ENCODE data around the gene ZDHHC1.
A peak's percentile ranks its signal among the peaks of the same experiment; 100 is the strongest.
"Not testable (repeated sequence)": the region's sequence is repeated elsewhere in the genome, so short reads cannot be mapped to it uniquely, and the experiment has no call there.

ZDHHC1 gene

DNA sequence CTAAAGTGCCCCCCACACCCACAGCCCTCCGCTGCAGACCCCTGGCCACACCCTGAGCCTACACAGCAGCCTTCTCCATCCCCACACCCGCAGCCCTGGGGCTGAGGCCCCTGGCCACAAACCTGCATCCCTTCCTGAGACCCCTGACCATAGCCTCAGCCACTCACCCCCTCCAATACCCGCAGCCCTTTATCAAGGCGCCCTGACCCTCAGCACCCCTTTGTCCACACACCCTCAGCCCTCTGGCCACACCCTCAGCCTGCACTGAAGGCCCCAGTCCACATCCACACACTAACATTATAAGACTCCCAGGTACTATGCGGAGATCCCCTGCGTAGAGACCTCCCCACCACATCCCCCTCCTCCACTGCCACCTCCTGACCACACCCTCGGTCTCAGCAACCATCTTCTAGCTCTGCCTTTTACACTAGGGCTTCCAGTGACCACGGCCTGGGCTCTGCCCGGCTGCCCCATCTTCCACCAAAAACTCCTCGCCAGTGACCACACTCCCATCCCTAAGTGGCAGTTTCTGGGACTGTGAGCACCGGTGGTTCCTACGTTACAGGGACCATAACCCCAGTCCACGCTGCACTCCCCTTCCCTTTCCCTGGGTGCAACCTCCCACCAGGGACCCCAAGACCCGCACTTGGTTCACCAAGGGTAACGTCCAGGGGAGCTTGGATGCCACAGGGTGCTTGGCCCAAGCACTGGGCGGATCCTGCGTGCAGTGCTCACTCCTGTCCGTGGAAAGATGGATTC is 23.8 kb downstream of the ZDHHC1 start:
- FAIRE-seq, result no peak

- FAIRE-seq, result no peak
These were observed 24.6 kb downstream of the ZDHHC1 start for GRCh38 chr16:67391424-67392300.

DNA sequence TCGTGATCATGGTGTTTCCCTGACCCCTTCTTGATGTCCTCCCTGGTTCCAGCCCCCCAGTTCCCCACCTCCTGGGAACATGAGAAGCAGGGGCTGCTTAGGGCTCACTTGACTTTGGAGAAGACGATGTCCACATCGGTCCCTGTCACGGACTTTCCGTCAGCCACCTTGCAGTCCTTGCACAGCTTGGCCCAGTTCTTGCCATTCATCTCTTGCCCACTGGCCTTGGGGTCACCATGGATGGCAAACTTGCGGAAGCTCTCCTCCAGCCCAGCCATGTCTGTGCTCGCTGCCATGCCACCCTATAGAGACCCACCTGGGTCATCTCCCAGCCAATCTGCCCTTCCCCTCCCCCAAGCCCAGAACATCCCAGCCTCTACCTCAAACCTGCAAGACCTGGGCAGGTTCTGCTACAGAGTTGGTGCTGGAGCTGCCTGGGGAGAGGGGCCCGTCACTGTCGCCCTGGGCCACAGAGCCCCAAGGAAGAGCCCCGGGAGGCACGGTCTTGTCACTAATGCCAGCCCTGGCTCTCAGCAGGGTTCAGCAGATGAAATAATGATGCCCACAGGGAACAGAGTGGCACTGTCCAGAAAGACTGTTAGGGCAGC is 25.4 kb downstream of the ZDHHC1 start:
- FAIRE-seq, result no peak

- FAIRE-seq, result no peak
These were observed 26.1 kb downstream of the ZDHHC1 start for GRCh38 chr16:67389911-67390815.

- FAIRE-seq, result no peak
These were observed 27.7 kb downstream of the ZDHHC1 start for GRCh38 chr16:67388591-67388990.

DNA sequence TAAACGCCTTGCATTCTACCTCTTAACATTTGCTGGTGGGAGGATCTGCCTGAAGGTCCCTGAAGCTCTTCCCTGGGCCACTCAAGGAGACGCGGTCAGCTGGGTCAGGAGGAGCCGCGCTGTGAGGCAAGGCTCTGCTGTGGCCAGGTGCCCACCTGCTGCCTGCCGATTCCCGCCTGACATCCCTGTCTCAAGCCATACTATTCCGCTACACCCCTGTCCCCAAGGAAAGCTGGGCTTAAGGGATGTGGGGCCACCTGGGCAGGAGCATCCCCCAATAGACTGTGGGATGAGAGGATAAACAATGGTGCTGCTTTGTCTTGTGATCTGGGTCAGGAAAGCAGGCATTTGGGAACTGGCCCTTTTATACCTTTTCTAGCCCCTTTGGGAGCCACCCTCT is 28.1 kb downstream of the ZDHHC1 start:
- no peak for FAIRE-seq

DNA sequence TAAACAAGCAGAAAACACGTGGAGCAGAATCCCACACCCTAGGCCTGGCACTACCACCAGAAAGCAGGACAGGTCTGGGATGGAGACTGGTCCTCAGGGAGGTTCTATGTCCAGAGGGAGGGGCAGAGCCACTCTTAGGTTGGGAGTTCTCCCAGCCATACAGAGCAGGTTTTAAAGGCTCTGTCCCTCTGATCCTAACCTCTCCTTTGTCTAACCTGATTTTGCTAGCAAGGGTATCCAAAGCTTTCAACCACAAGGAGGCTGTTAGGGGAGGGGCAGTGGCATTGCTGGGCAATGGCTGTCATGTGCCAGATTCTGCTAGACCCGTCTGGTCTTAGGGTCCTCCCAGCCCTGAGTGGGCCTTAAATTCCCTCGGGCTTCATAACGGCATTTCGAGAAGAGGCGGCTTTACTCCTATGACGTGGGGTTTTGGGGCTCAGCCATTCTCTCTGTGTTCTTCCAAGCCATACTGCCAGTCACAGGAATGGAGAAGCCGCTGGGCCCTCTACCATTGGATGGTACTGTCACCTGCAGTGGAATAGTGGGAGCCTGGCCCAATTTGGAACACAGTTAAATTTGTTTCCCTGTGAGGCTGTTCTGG is 28.7 kb downstream of the ZDHHC1 start:
- no peak for FAIRE-seq

DNA sequence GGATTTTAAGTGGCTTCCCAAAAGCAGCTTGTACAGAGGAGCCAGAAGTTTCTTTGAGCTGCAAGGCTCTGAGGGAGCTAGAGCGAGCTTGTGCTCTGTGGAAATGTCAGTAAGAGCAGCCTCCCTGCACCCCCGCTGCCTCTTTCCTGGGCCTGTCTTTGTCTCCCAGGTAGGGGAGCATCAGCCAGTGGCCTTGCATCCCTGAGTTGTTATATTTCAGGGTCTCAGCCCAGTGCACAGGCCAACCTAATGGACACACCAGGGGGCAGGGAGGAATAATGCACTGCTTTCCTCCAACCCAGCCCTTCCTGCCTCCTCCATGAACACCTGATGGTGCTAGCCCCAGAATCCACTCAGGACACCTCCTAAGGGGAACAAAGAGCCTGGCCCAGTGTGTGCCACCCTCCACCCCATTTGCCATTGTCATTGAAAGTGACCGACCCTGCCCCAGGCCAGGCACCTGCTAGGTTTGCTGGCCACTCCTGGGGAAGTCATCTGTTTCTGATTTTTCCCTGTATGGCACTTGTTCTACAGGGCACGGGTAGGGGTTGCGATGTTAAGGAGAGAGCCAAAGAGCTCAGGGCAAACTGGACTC is 29.3 kb downstream of the ZDHHC1 start:
- FAIRE-seq, result no peak

- no peak for FAIRE-seq
These were observed 31.3 kb downstream of the ZDHHC1 start for GRCh38 chr16:67384778-67385510.

DNA sequence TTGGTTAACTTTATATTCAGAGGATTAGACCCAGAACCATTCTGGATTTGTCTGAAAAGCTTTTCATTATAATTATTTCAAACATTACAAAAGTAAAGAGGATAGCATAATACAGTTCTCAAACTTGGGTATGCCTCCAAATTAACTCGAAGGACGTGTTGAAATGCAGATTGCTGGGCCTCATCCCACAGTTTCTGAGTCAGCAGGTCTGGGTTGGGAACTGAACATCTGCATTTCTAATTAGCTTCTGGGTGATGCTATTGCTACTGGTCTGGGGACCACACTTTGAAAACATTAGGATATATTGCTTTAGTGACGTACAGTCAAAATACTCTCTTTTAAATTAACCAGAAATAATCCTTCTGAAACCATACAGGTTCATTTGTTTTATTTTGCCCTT is 33.0 kb downstream of the ZDHHC1 start:
- FAIRE-seq, result no peak

- FAIRE-seq, result no peak
These were observed 37.6 kb downstream of the ZDHHC1 start for GRCh38 chr16:67378642-67379041.

- not testable (repeated sequence) for FAIRE-seq
These were observed 40.3 kb downstream of the ZDHHC1 start for GRCh38 chr16:67376012-67376411.

- FAIRE-seq, result peak; percentile 4
These were observed 43.6 kb downstream of the ZDHHC1 start for GRCh38 chr16:67372664-67373063.

- no peak for FAIRE-seq
These were observed 45.6 kb downstream of the ZDHHC1 start for GRCh38 chr16:67370661-67371060.

GRCh38 chr16:67364600-67365235 is 51.6 kb downstream of the ZDHHC1 start:
- no peak for FAIRE-seq

- no peak for FAIRE-seq
These were observed 55.2 kb downstream of the ZDHHC1 start for GRCh38 chr16:67361038-67361437.

- FAIRE-seq, result not testable (repeated sequence)
These were observed 56.6 kb downstream of the ZDHHC1 start for GRCh38 chr16:67359540-67360269.

DNA sequence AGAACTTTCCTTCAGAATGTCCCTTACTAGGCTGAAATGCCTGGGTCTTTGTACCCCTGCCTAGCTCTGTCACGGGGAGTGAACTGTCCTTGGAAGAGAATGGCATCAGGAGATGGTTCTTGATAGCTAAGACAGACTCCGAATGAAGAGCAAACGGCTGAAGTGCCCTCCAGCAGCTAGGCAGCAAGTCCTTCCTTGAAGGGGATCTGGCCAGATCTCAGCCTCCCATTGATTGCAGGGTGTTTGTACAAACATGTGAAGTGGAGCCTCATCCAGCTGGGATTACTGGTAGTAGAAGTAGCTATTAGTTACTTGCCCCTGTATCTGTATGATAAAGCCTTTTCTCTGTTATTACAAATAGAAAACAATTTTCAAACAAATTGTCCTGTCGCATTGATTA is 58.7 kb downstream of the ZDHHC1 start:
- FAIRE-seq, result no peak

DNA sequence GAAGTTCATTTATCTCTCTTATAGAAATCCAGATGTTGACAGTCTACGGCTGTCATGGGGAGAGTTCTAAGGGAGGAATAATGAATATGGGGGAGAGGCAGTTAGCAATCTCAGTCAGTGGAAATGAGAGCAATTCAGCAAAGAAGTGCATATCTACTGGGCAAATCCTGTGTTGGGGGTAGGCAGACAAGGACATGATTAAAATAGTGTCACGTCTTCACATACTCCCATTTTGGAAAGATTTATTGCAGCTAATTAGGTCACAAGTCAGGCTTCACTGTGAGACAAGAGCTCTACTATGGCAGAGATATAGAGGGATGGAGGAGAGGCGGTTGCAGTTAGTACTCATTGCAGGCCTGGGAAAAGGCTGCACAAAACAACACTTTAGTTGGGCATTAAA is 59.9 kb downstream of the ZDHHC1 start:
- no peak for FAIRE-seq

GRCh38 chr16:67352463-67352862 is 63.8 kb downstream of the ZDHHC1 start:
- FAIRE-seq, result not testable (repeated sequence)
